HL-60 (cell line): Measurements from ENCODE around the gene BCL2.

Experiments
- DNase-seq, 2 experiments: peaks; one replicate each; pipeline ENCODE4 v3.0.0-alpha.2; 2010 to 2020; ENCODE audit warnings: low read depth in 1 of 2, low spot score in 1 of 2
- H3K27ac ChIP-seq: fragments of 250-450 bp; sonication (Bioruptor Pico); replicated peaks from 2 replicates; pipeline ENCODE4 v1.5.1; 2020; ENCODE audit warnings: mild to moderate bottlenecking, moderate library complexity
- H3K27me3 ChIP-seq: fragments of 250-450 bp; sonication (Bioruptor Pico); 2 replicates; pipeline ENCODE4 v1.5.1; 2021; ENCODE audit warnings: mild to moderate bottlenecking, moderate library complexity; ENCODE audit not compliant: insufficient read depth, poor library complexity, severe bottlenecking
- H3K4me3 ChIP-seq: replicated peaks from 2 replicates; pipeline ENCODE4 v1.5.1; 2011; ENCODE audit warnings: mild to moderate bottlenecking, control low read depth, low read length; ENCODE audit not compliant: insufficient read depth
- GABPA ChIP-seq: IDR thresholded peaks from 2 replicates; pipeline ENCODE4 v1.6.1; 2012; ENCODE audit warnings: low read depth
- POLR2AphosphoS5 ChIP-seq: IDR thresholded peaks from 2 replicates; pipeline ENCODE4 v1.6.1; 2012; ENCODE audit warnings: low read depth
- SPI1 ChIP-seq: IDR thresholded peaks from 2 replicates; pipeline ENCODE4 v1.6.1; 2012; ENCODE audit warnings: low read depth, mild to moderate bottlenecking, borderline replicate concordance
- TF ChIP-seq, protein P1 (sequence below): IDR thresholded peaks from 2 replicates; pipeline ENCODE4 v1.6.1; 2012; ENCODE audit warnings: low read depth; ENCODE audit not compliant: insufficient replicate concordance
- TF ChIP-seq, protein P2 (sequence below): IDR thresholded peaks from one replicate; pipeline ENCODE4 v1.5.1; 2011; ENCODE audit warnings: low read length, control low read depth, inconsistent platforms; ENCODE audit not compliant: insufficient read depth

BCL2 gene

DNA sequence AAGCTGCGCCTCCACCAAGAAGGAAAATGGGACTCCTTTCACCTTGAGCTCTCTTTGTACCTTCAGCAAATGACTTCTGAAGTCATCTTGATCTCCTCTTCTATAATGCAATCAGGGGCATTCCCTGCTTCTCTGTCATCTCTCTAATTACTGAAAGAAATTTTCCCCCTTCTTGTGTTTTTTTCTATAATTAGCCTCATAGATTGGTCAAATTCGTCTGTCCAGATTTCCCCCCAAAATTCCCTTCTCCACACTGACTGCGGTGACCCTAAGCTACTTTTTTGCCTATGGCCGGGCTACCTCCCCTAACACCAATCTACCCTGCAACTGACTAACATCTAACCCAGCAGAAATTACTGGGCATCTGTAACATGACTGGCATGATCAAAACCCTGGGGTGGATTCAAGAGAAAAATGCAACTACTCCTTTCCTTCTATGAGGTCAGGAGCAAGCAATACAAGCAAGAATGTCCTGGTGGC, 168.6 kb downstream of the BCL2 start:
- no peak for DNase-seq
- Histone ChIP-seq H3K4me3 (no peak overlapping the region), H3K27me3 (no peaks in the 10 kb centered on the region), H3K27ac (no peak overlapping the region)
- TF ChIP-seq, protein P1, sequence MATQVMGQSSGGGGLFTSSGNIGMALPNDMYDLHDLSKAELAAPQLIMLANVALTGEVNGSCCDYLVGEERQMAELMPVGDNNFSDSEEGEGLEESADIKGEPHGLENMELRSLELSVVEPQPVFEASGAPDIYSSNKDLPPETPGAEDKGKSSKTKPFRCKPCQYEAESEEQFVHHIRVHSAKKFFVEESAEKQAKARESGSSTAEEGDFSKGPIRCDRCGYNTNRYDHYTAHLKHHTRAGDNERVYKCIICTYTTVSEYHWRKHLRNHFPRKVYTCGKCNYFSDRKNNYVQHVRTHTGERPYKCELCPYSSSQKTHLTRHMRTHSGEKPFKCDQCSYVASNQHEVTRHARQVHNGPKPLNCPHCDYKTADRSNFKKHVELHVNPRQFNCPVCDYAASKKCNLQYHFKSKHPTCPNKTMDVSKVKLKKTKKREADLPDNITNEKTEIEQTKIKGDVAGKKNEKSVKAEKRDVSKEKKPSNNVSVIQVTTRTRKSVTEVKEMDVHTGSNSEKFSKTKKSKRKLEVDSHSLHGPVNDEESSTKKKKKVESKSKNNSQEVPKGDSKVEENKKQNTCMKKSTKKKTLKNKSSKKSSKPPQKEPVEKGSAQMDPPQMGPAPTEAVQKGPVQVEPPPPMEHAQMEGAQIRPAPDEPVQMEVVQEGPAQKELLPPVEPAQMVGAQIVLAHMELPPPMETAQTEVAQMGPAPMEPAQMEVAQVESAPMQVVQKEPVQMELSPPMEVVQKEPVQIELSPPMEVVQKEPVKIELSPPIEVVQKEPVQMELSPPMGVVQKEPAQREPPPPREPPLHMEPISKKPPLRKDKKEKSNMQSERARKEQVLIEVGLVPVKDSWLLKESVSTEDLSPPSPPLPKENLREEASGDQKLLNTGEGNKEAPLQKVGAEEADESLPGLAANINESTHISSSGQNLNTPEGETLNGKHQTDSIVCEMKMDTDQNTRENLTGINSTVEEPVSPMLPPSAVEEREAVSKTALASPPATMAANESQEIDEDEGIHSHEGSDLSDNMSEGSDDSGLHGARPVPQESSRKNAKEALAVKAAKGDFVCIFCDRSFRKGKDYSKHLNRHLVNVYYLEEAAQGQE: no peak
- TF ChIP-seq POLR2AphosphoS5: no peak
- TF ChIP-seq SPI1: no peak
- TF ChIP-seq, protein P2, sequence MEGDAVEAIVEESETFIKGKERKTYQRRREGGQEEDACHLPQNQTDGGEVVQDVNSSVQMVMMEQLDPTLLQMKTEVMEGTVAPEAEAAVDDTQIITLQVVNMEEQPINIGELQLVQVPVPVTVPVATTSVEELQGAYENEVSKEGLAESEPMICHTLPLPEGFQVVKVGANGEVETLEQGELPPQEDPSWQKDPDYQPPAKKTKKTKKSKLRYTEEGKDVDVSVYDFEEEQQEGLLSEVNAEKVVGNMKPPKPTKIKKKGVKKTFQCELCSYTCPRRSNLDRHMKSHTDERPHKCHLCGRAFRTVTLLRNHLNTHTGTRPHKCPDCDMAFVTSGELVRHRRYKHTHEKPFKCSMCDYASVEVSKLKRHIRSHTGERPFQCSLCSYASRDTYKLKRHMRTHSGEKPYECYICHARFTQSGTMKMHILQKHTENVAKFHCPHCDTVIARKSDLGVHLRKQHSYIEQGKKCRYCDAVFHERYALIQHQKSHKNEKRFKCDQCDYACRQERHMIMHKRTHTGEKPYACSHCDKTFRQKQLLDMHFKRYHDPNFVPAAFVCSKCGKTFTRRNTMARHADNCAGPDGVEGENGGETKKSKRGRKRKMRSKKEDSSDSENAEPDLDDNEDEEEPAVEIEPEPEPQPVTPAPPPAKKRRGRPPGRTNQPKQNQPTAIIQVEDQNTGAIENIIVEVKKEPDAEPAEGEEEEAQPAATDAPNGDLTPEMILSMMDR: no peak
- no peak for TF ChIP-seq GABPA

DNA sequence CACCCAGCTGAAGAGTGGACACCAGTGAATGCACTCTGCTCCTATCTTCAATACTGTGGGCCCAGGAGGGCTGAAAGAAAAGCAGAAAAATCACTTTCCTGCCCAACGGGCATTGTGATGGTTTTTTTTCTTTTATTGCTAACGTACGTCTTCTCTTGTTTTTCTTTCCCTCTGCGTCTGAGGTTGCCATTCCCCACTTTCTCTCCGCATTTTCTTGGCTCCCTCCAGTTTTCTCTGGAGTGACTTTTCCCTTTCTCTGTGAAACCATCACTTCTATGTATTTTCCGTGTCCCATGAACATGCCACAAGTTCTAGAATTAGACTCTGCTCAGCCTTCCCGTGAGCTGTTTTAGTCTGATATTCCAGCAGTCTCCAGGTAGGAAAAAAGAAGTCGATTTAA, 169.2 kb downstream of the BCL2 start:
- DNase-seq: no peak
- no peak overlapping the region for H3K4me3 ChIP-seq
- TF ChIP-seq GABPA: no peak
- TF ChIP-seq, protein P2: no peak
- TF ChIP-seq, protein P1: no peak
- H3K27me3 ChIP-seq: no peaks in the 10 kb centered on the region
- no peak overlapping the region for H3K27ac ChIP-seq

DNA sequence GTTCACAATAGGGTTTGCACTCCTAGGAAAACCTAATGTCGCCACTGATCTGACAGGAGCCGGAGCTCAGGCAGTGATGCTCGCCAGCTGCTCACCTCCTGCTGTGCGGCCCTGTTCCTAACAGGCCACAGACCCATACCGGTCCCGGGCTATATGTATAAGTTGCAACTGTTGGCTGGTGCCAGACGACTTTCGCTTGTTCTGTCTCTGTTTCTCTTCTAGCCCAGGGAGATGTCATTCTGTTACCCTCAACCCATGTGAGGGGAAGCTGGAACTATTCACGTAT, 170.3 kb downstream of the BCL2 start:
- TF ChIP-seq, protein P1: no peak
- TF ChIP-seq SPI1 (no peak), GABPA (no peak), POLR2AphosphoS5 (no peak)
- TF ChIP-seq, protein P2: no peak
- Histone ChIP-seq H3K27me3 (no peaks in the 10 kb centered on the region), H3K4me3 (no peak overlapping the region), H3K27ac (no peak overlapping the region)
- DNase-seq: no peak
